AG04449 (cell line): ENCODE measurements around the gene FRAS1.
A peak's percentile ranks its signal among the peaks of the same experiment; 100 is the strongest.

Experiments used
- CTCF ChIA-PET: fragments of 350-600 bp; formaldehyde crosslinking; extraction: SDS; loops from one replicate; lab custom pipeline; 2021; ENCODE audit warnings: antibody characterized with exemption; lab: Yijun Ruan, JAX
- POLR2A ChIA-PET: fragments of 400-600, 350-600 bp; formaldehyde crosslinking; extraction: SDS; loops from one replicate; lab custom pipeline; 2020; ENCODE audit warnings: antibody characterized with exemption, inconsistent platforms; lab: Yijun Ruan, JAX
- DNase-seq: peaks from one replicate; pipeline ENCODE4 v3.0.0-alpha.2; 2010; ENCODE audit warnings: low read depth, low spot score
- H3K4me3 ChIP-seq: 2 replicates; pipeline ENCODE4 v1.5.1; 2011; ENCODE audit warnings: low read depth, mild to moderate bottlenecking, control low read depth, low read length
- CTCF ChIP-seq: IDR thresholded peaks from one replicate; pipeline ENCODE4 v1.5.1; 2011; ENCODE audit warnings: mild to moderate bottlenecking, moderate library complexity, low read length, control low read depth, inconsistent platforms; ENCODE audit not compliant: insufficient read depth; ENCODE audit errors: missing control alignments

The FRAS1 gene

GRCh38 chr4:78056265-78057129 is 626 bp upstream of the FRAS1 start:
- TF ChIP-seq CTCF, result no peak
- CTCF ChIA-PET, result interaction anchor here (1.0 kb wide), 1 partner anchor 462 kb away, joined by 3 read pairs; no protein-coding TSS in a partner anchor
- peak overlapping the region; percentile 63 for H3K4me3 ChIP-seq
- no peak for DNase-seq
- POLR2A ChIA-PET, result no interaction called here

- CTCF ChIA-PET, result interaction anchor here (1.0 to 2.5 kb wide), 6 partner anchors 10 to 461 kb away, joined by 3 to 11 read pairs (median 6); no protein-coding TSS in a partner anchor
- no peak for DNase-seq
- TF ChIP-seq CTCF, result no peak
- peak overlapping the region; percentile 63 for H3K4me3 ChIP-seq
- POLR2A ChIA-PET, result no interaction called here
Observed at GRCh38 chr4:78057600-78058550, 752 bp downstream of the FRAS1 start.

GRCh38 chr4:78058591-78059523 is 1.7 kb downstream of the FRAS1 start:
- peak overlapping the region; percentile 63 for H3K4me3 ChIP-seq
- CTCF ChIA-PET, result interaction anchor here (0.9 to 2.5 kb wide), 12 partner anchors 10 to 551 kb away, joined by 3 to 11 read pairs (median 4); no protein-coding TSS in a partner anchor

GRCh38 chr4:78059524-78059889 is 2.4 kb downstream of the FRAS1 start:
- POLR2A ChIA-PET, result no interaction called here
- H3K4me3 ChIP-seq, result peak overlapping the region; percentile 63; the same call in 1 of the 2 replicates
- peak; percentile 48 for TF ChIP-seq CTCF
- peak; percentile 4 for DNase-seq
- CTCF ChIA-PET, result interaction anchor here (0.9 to 2.5 kb wide), 14 partner anchors 9 to 550 kb away, joined by 3 to 11 read pairs (median 4); no protein-coding TSS in a partner anchor

More at GRCh38 chr4:78058591-78059523, 1.7 kb downstream of the FRAS1 start:
- DNase-seq, result no peak
- no peak for TF ChIP-seq CTCF
- POLR2A ChIA-PET, result no interaction called here

- no peak for TF ChIP-seq CTCF
- CTCF ChIA-PET, result interaction anchor here (0.9 to 2.5 kb wide), 12 partner anchors 9 to 794 kb away, joined by 3 to 11 read pairs (median 4); no protein-coding TSS in a partner anchor
Observed at GRCh38 chr4:78059938-78060337, 2.8 kb downstream of the FRAS1 start.

More at GRCh38 chr4:78059938-78060337, 2.8 kb downstream of the FRAS1 start:
- POLR2A ChIA-PET, result no interaction called here
- H3K4me3 ChIP-seq, result no peak overlapping the region
- DNase-seq, result no peak
